NCI-H1105 treated with DMSO at 0.1 percent for 48 hours (cell line): ENCODE measurements around the gene KANSL1L.

Experiments used
- DNase-seq: peaks from one replicate; lab custom pipeline; 2025; lab: John Stamatoyannopoulos, UW

KANSL1L gene

DNA sequence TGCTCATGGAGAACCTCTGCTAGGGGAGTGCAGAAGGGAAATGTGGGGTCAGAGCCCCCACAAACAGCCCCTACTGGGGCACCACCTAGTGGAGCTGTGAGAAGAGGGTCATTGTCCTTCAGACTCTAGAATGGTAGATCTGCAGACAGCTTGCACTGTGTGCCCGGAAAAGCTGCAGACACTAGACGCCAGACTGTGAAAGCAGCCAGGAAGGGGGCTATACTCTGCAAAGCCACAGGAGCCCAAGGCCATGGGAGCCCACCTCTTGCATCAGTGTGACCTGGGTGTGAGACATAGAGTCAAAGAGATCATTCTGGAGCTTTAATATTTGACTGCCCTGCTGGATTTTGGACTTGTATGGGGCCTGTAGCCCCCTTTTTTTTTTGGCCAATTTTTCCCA lies 107.9 kb downstream of the KANSL1L start:
- DNase-seq: no peak

DNA sequence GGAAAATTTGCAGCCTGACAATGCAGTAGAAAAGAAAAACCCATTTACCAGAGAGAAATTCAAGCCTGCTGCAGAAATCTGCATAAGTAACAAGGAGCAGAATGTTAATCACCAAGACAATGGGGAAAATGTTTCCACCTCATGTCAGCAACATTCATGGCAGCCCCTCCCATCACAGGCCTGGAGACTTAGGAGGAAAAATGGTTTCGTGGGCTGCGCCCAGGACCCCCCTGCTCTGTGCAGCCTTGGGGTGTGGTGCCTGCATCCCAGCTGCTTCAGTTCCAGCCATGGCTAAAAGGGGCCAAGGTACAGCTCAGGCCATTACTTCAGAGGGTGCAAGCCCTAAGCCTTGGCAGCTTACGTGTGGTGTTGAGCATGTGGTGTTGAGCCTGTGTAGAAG lies 115.4 kb downstream of the KANSL1L start:
- DNase-seq: no peak

GRCh38 chr2:210054696-210055095 lies 116.5 kb downstream of the KANSL1L start:
- no peak for DNase-seq

- no peak for DNase-seq
Measured at GRCh38 chr2:210050885-210051284, 120.3 kb downstream of the KANSL1L start.

- no peak for DNase-seq
Measured at GRCh38 chr2:210049831-210050230, 121.4 kb downstream of the KANSL1L start.

GRCh38 chr2:210046851-210047500 lies 124.2 kb downstream of the KANSL1L start:
- DNase-seq: no peak

DNA sequence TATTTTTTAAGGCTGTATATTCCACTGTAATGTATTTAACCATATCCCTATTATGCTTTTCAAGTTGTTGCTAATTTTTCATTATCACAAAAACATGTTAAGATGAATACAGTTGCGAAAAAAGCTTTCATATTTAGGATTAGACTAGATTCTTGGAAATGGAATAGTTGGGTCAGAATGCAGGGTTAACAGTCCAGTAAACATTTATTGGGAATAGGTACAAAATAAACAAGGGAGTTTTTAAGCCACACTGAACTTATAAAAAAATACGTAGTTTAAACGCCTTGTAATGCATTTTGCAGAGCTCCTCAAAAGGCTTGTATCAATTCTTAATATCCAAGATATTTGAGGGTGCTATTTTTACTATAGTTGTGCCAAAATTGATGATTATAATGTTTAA lies 133.1 kb downstream of the KANSL1L start:
- no peak for DNase-seq

- no peak for DNase-seq
Measured at GRCh38 chr2:210035679-210036078, 135.5 kb downstream of the KANSL1L start.

DNA sequence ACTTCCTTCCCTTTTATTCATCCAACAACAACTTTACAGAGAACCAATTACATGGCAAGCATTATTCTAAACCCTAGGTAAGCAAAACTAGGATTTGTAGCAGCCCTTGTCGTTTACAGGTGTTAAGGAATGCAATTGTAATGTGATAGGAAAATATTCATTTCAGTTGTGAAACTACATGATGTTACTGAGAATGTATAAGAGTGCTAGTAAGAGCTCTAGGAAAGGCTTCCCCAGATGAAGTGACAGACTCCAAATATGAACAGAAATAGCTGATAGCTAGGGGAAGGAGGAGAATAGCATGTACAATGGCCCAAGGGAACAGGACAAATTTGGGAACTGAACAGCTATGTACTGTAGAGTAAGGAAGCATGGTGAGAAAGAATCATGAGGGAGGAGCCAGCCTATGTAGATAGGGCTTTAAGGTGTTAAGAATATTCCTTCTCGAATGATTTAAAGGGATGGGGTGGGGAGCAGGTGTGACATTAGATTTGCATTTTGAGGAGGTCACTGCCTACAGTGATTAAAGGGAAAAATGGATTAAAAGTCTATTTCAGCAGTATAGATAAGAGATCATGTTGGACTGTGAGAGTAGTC lies 137.0 kb downstream of the KANSL1L start:
- no peak for DNase-seq

- peak; percentile 24 for DNase-seq
Measured at GRCh38 chr2:210028178-210028577, 143.0 kb downstream of the KANSL1L start.

DNA sequence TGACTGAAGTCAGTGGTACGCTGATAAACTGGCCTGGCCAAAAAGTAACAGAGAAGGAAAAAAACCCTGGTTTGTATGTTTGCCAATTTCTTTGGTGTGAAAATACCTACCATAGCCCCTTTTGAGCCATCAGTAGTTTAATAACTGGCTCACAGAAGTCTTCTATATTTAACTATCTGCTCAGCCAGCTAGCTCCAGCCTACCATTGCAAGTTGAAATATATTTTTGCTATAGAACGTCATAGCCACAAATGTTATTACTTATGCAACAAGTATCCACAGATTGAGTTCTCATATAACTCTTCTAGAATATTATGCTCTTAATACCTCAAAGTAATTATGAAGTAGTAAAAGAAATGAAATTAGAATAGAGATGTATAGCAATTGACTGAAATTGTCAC lies 143.6 kb downstream of the KANSL1L start:
- no peak for DNase-seq

GRCh38 chr2:210022824-210023223 lies 148.4 kb downstream of the KANSL1L start:
- DNase-seq: no peak

DNA sequence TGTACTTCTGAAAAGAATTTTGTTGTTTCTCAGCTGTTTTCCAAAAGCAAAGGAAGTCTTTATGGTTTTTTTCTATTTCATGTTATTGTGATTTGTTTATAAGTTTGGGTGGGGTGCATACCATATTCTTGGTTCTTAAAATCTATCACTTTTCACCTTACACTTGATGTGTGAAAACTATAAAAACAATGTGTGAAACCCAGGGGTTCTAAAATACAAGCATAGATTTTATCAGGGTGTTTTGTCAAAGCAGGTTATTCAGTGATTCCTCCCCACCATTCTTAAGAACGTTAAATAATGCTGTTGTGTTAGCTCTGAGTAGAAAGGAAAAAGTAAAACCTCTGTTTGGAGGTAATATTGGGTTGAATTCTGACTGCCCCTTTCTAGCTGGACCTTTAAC lies 151.1 kb downstream of the KANSL1L start:
- DNase-seq: no peak

DNA sequence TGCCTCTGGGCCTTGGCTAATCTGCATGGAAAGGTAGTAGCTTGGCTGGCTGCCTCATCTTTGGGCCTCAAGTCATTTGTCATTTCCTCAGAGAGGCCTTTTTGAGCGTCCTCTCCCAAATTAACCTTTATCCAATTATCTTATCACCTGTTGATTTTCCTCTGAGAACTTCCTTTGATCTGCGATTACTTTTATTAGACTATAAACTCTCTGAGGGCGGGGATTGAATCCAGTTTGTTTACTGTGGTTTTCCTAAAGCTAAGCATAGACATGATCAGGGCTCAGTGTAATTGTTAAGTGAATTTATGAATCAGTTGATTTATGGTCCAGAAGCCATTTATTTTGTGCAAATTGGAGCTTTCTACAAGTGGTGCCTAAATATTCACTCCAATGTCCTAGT lies 161.3 kb downstream of the KANSL1L start:
- no peak for DNase-seq

GRCh38 chr2:210009126-210009525 lies 162.1 kb downstream of the KANSL1L start:
- DNase-seq: no peak

- no peak for DNase-seq
Measured at GRCh38 chr2:210007895-210008294, 163.3 kb downstream of the KANSL1L start.

DNA sequence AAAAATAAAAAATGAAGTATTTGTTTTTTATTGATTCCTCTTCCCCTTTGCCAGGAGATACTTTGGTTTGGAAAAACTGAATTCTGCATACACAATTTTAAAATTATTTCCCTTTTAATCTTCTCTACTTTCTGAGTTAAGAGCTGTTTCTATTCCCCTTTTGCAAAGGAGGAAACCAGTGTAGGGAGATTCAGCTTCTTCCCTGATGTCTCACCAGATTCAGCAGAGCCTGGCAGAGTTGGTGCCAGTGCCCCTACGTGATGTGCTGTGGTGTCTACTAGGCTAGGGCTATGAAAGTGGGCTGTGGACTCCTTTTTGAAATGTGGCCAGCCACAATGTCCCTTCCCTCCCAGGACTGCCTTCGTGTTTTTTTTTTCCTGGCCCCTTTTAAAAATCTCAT lies 166.3 kb downstream of the KANSL1L start:
- no peak for DNase-seq

GRCh38 chr2:210003359-210003758 lies 167.8 kb downstream of the KANSL1L start:
- DNase-seq: no peak

DNA sequence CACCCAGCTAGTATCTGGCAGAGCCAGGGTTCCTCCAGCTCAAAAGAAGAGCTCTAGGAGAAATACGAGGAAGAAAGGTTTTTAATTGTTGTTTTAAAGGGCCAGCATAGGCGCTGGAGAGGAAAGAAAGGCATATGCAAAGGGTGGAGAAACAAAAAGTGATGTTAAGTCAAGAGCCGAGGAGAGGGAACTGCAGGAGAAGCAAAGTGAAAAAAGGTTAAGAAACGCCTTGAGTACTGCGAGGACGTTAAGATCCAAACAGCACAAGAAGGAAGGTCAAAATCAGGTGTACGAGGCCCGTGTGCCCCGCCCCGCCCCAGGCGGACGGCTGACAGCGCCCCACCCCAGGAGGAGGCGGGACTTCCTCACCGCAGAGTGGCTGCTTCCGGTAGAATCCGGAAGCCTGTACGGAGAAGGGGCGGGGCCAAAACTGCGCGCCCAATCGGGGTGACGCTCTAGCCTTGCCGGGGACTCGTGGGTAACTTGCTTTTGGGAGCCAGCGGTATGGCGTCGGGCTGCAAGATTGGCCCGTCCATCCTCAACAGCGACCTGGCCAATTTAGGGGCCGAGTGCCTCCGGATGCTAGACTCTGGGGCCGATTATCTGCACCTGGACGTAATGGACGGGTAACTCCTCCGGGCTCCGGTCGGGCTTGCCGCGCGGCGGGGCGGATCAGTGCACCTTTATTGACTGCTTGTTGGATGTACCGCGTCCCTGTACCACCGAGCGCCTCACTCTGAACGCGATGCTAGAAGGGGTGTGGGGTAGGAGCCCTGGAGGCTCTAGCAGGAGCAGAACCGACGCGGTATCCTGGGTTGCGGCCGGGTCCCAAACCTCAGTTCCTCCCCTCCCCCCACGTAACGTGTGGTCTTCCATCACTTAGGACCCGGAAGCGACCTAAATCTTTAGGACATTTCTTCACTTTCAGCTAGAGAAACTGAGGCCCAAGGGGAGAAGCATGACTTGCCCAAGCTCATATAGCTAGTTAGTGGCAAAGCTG lies 168.8 kb downstream of the KANSL1L start, which contains the start of gene RPE:
Gene RPE (plus strand): TSS at position 481 of the 1,000 bp plus-strand sequence. CDS start 24 bp downstream, at position 505.
- peak; percentile 90 for DNase-seq

DNA sequence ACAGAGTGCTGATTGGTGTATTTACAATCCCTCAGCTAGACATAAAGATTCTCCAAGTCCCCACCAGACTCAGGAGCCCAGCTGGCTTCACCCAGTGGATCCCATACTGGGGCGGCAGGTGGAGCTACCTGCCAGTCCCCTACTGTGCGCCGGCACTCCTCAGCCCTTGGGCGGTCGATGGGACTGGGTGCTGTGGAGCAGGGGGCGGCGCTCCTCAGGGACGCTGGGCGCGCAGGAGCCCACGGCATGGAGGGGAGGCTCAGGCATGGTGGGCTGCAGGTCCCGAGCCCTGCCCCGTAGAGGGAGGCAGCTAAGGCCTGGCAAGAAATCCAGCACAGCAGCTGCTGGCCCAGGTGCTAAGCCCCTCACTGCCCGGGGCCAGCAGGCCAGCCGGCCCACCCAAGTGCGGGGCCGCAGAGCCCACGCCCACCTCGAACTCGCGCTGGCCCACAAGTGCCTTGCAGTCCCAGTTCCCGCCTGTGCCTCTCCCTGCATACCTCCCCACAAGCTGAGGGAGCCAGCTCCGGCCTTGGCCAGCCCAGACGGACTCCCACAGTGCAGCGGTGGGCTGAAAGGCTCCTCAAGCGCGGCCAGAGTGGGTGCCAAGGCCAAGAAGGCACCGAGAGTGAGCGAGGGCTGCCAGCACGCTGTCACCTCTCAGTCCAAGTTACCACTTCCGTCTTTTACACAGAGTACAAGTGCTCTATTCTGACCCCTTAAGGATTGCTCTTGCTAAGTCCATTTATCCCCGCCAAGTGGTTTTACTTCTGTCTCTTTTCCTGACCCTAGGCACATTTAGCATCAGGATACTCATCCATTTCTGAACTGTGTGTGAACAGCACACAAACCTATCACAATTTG lies 170.5 kb downstream of the KANSL1L start:
- DNase-seq: no peak

GRCh38 chr2:209998596-209998995 lies 172.6 kb downstream of the KANSL1L start:
- DNase-seq: no peak

DNA sequence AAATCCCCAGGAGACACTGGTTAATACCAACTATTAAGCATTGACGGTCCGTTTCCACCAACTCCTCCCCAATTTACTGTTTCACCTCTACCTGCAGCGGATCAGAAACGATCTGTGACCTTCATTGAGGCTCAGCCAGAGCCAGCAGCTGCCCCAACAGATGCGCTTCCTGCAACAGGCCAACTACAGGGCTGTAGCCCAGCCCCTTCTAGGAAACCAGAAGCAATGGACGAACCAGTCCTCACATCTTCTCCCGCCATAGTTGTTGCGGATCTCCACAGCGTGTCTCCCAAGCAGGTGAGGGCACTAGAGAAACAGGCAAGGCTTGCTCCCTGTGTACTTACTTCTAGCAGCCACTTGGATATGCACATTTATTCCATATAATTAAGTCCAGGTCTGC lies 177.2 kb downstream of the KANSL1L start:
- DNase-seq: no peak
